IMR-90 (cell line): Measurements from ENCODE around the gene ATXN10. TPM values are rescaled to one million over a fixed set of nuclear protein-coding genes. Genes with fewer than 3 reads are reported as not detected.

Experiments
- ATAC-seq: fragments of 200-7000 bp; cut with Tn5 transposase; 2 replicates; pipeline ENCODE4 v1.9.1; 2020; ENCODE audit warnings: low read depth, mild to moderate bottlenecking, moderate library complexity
- BruUV-seq: library from RNA; stranded (reverse); fragments of 400-500 nt; replicated peaks from 2 replicates; lab custom pipeline; 2021; lab: Mats Ljungman, UMichigan
- CTCF ChIA-PET: fragments of 300-600 bp; formaldehyde crosslinking; extraction: SDS; loops from one replicate; lab custom pipeline; 2021; ENCODE audit warnings: antibody characterized with exemption; lab: Yijun Ruan, JAX
- POLR2A ChIA-PET: fragments of 300-600 bp; sonication (Branson Sonifier 250); formaldehyde crosslinking; loops from one replicate; lab custom pipeline; 2022; ENCODE audit warnings: antibody characterized with exemption; ENCODE audit not compliant: unreplicated experiment; lab: Charles Lee
- DNase-seq: peaks from one replicate; pipeline ENCODE4 v3.0.0; 2013
- H2AFZ ChIP-seq: replicated peaks from 2 replicates; pipeline ENCODE3; 2013; ENCODE audit warnings: low read length, mild to moderate bottlenecking; ENCODE audit not compliant: poor library complexity
- H2AK5ac ChIP-seq: 2 replicates; pipeline ENCODE4 v1.6.1; 2013; ENCODE audit warnings: low read depth, low read length, inconsistent platforms
- H2AK9ac ChIP-seq: replicated peaks from 2 replicates; pipeline ENCODE3; 2013; ENCODE audit warnings: mild to moderate bottlenecking, low read depth, low read length, moderate library complexity; ENCODE audit not compliant: poor library complexity
- H2BK120ac ChIP-seq: 2 replicates; pipeline ENCODE4 v1.6.1; 2013; ENCODE audit warnings: low read depth, low read length, inconsistent platforms
- H2BK15ac ChIP-seq: 3 replicates; pipeline ENCODE4 v1.6.1; 2013; ENCODE audit warnings: low read depth, low read length, inconsistent platforms
- H2BK20ac ChIP-seq: 2 replicates; pipeline ENCODE4 v1.6.1; 2013; ENCODE audit warnings: low read depth, mild to moderate bottlenecking, inconsistent platforms, low read length, moderate library complexity
- H2BK5ac ChIP-seq: 2 replicates; pipeline ENCODE4 v1.6.1; 2013; ENCODE audit warnings: mild to moderate bottlenecking, low read depth, low read length, inconsistent platforms; ENCODE audit not compliant: poor library complexity, severe bottlenecking
- H3K14ac ChIP-seq: replicated peaks from 2 replicates; pipeline ENCODE4 v1.6.1; 2013; ENCODE audit warnings: low read depth, low read length, inconsistent platforms
- H3K18ac ChIP-seq: 2 replicates; pipeline ENCODE4 v1.6.1; 2013; ENCODE audit warnings: low read depth, low read length, control low read depth
- H3K23ac ChIP-seq: 2 replicates; pipeline ENCODE4 v1.6.1; 2013; ENCODE audit warnings: low read depth, low read length, inconsistent platforms
- H3K27ac ChIP-seq: 2 replicates; pipeline ENCODE4 v1.5.1; 2013; ENCODE audit warnings: mild to moderate bottlenecking, control low read depth, low read length; ENCODE audit not compliant: insufficient read depth
- H3K27me3 ChIP-seq: 2 replicates; pipeline ENCODE4 v1.6.1; 2013; ENCODE audit warnings: low read length; ENCODE audit not compliant: control insufficient read depth, insufficient read depth
- H3K36me3 ChIP-seq: 2 replicates; pipeline ENCODE4 v1.6.1; 2013; ENCODE audit warnings: low read length, mixed read lengths; ENCODE audit not compliant: control insufficient read depth, insufficient read depth
- H3K4ac ChIP-seq: 2 replicates; pipeline ENCODE4 v1.6.1; 2013; ENCODE audit warnings: low read depth, low read length, inconsistent platforms
- H3K4me1 ChIP-seq: 2 replicates; pipeline ENCODE4 v1.6.1; 2013; ENCODE audit warnings: low read length, mixed read lengths; ENCODE audit not compliant: control insufficient read depth, insufficient read depth
- H3K4me2 ChIP-seq: 2 replicates; pipeline ENCODE4 v1.6.1; 2013; ENCODE audit warnings: low read depth, mild to moderate bottlenecking, control low read depth, low read length, moderate library complexity
- H3K4me3 ChIP-seq: 2 replicates; pipeline ENCODE4 v1.5.1; 2013; ENCODE audit warnings: low read depth, mild to moderate bottlenecking, control low read depth, low read length, moderate library complexity; ENCODE audit not compliant: insufficient read depth
- H3K56ac ChIP-seq: 2 replicates; pipeline ENCODE4 v1.6.1; 2013; ENCODE audit warnings: low read length, inconsistent platforms; ENCODE audit not compliant: insufficient read depth; ENCODE audit errors: extremely low read depth
- H3K79me1 ChIP-seq, 2 experiments: 2 replicates each; pipeline ENCODE4 v1.6.1; 2013; ENCODE audit warnings: low read length in 2 of 2, inconsistent platforms in 1 of 2, low read depth in 1 of 2
- H3K9ac ChIP-seq: 2 replicates; pipeline ENCODE4 v1.6.1; 2013; ENCODE audit warnings: low read depth, low read length, control low read depth
- H3K9me1 ChIP-seq: 2 replicates; pipeline ENCODE4 v1.6.1; 2013; ENCODE audit warnings: low read length, inconsistent platforms; ENCODE audit not compliant: insufficient read depth
- H3K9me3 ChIP-seq: 2 replicates; pipeline ENCODE4 v1.6.1; 2013; ENCODE audit warnings: low read length; ENCODE audit not compliant: control insufficient read depth, insufficient read depth
- H4K20me1 ChIP-seq: 2 replicates; pipeline ENCODE4 v1.6.1; 2013; ENCODE audit warnings: low read length, inconsistent platforms; ENCODE audit not compliant: insufficient read depth
- H4K5ac ChIP-seq: 2 replicates; pipeline ENCODE4 v1.6.1; 2013; ENCODE audit warnings: mild to moderate bottlenecking, low read depth, low read length, control low read depth
- H4K8ac ChIP-seq, 2 experiments: 2 replicates each; pipeline ENCODE4 v1.6.1; 2013; ENCODE audit warnings: low read depth in 2 of 2, low read length in 2 of 2, control low read depth in 1 of 2, inconsistent platforms in 1 of 2
- H4K91ac ChIP-seq: 2 replicates; pipeline ENCODE4 v1.6.1; 2013; ENCODE audit warnings: low read depth, low read length, inconsistent platforms; ENCODE audit not compliant: insufficient read depth
- MAFK ChIP-seq: IDR thresholded peaks from 2 replicates; pipeline ENCODE4 v1.6.1; 2012; ENCODE audit warnings: low read depth, low read length, improper control_type of control experiment
- MAZ ChIP-seq: IDR thresholded peaks from 2 replicates; pipeline ENCODE4 v1.6.1; 2012; ENCODE audit warnings: low read depth, mild to moderate bottlenecking, low read length, improper control_type of control experiment, moderate library complexity, borderline replicate concordance
- RCOR1 ChIP-seq: IDR thresholded peaks from 2 replicates; pipeline ENCODE4 v1.6.1; 2012; ENCODE audit warnings: mild to moderate bottlenecking, low read length, improper control_type of control experiment; ENCODE audit not compliant: insufficient replicate concordance
- RFX5 ChIP-seq: IDR thresholded peaks from 2 replicates; pipeline ENCODE4 v1.8.0; 2012; ENCODE audit warnings: low read depth, mild to moderate bottlenecking, low read length, moderate library complexity
- WGBS, 2 experiments: methylation state at CpG; one replicate each; pipeline versions ENCODE4 v1.1.5 to v1.1.7; 2013; ENCODE audit warnings: missing lambda C conversion rate in 2 of 2; ENCODE audit not compliant: insufficient read length in 1 of 2; ENCODE audit errors: extremely low coverage in 2 of 2; 5-methylcytosine and 5-hydroxymethylcytosine counted together
- dilution Hi-C: fragments of 300-500 bp; cut with HindIII; formaldehyde crosslinking; loops from one replicate; pipeline ENCODE4 v1.14.3; 2018; ENCODE audit warnings: low sequenced_read_pairs; ENCODE audit not compliant: unreplicated experiment
- in situ Hi-C: fragments of 300-500 bp; cut with MboI; formaldehyde crosslinking; loops from 3 replicates; pipeline ENCODE4 v1.14.3; 2019; ENCODE audit warnings: low sequenced_read_pairs, inconsistent platforms, mixed read lengths
- intact Hi-C: fragments of 100-400 bp; cut with micrococcal nuclease; formaldehyde crosslinking; loops from 2 replicates; pipeline ENCODE4 v1.10.0; 2022
- polyA plus RNA-seq, 3 experiments: library from polyadenylated mRNA; depleted of rRNA; stranded (reverse); fragments of >200 nt; gene quantifications; 2 replicates each; pipeline ENCODE4 v1.2.3, GENCODE V29; 2012; ENCODE audit warnings: low replicate concordance in 1 of 3
- total RNA-seq: library from RNA; depleted of rRNA; stranded (reverse); fragments of >200 nt; gene quantifications from 2 replicates; pipeline ENCODE4 v1.2.3, GENCODE V29; 2012

ATXN10 gene
- total and polyA plus RNA-seq, 2 of the 4 experiments (the other 2 are of a cell fraction), result 116 to 231 TPM

GRCh38 chr22:45882881-45883810, 211.5 kb downstream of the ATXN10 start:
- Histone ChIP-seq H4K8ac (no peak overlapping the region), H3K23ac (no peak overlapping the region), H3K27me3 (peaks cover 53% of the 10 kb centered on the region), H3K9me3 (no peaks in the 10 kb centered on the region), H3K4ac (no peak overlapping the region), H3K4me1 (no peaks in the 10 kb centered on the region), H2BK15ac (no peak overlapping the region), H3K9ac (no peak overlapping the region), H4K5ac (no peak overlapping the region), H3K79me1 (no peaks in the 10 kb centered on the region), H2BK5ac (no peak overlapping the region), H3K36me3 (no peaks in the 10 kb centered on the region), H3K4me2 (no peak overlapping the region), H3K4me3 (no peak overlapping the region), H3K14ac (no peak overlapping the region), H4K20me1 (no peaks in the 10 kb centered on the region; the same call in 1 of the 2 replicates), H2AK5ac (no peak overlapping the region), H2BK20ac (no peak overlapping the region), H3K27ac (no peak overlapping the region), H4K91ac (no peak overlapping the region), H3K56ac (no peak overlapping the region), H2AK9ac (no peak overlapping the region), H3K9me1 (no peaks in the 10 kb centered on the region; the same call in 1 of the 2 replicates), H3K18ac (no peak overlapping the region), H2AFZ (no peak overlapping the region), H2BK120ac (no peak overlapping the region)
- WGBS, 2 experiments, result 83% methylated on average over 5 of the region's 32 CpGs; no CpG with 5 or more reads in 1 of the 2 experiments
- no TSS peak for BruUV-seq
- ChIA-PET CTCF (no interaction called here), POLR2A (no interaction called here)
- ATAC-seq (no peak), DNase-seq (no peak)
- no peak for TF ChIP-seq RFX5
- no peak for TF ChIP-seq MAFK
- no peak for TF ChIP-seq RCOR1
- TF ChIP-seq MAZ, result no peak
- intact Hi-C loops (no loop called here), in situ Hi-C loops (no loop called here), dilution Hi-C loops (no loop called here)
